ENCODE results near the gene ANO4.
A peak's percentile ranks its signal among the peaks of the same experiment; 100 is the strongest.

Gene ANO4

GRCh38 chr12:100794441-100795173, at the start of gene ANO4:
Gene ANO4, plus strand, starts transcription at chr12:100794776. Its CDS starts 107,010 bp downstream, at chr12:100901786.
- DNase-seq (ENCODE audit: low spot score): no peak

GRCh38 chr12:100745378-100746071, 49.1 kb upstream of the ANO4 start:
- no peak for DNase-seq (ENCODE audit: low spot score)

GRCh38 chr12:100752841-100753240, 41.7 kb upstream of the ANO4 start:
- peak; percentile 53 for DNase-seq (ENCODE audit: low spot score)

GRCh38 chr12:100753837-100754236, 40.7 kb upstream of the ANO4 start:
- DNase-seq (ENCODE audit: low spot score): peak; percentile 85

- DNase-seq (ENCODE audit: low spot score): peak; percentile 53
Observed at GRCh38 chr12:100755186-100755585, 39.4 kb upstream of the ANO4 start.

GRCh38 chr12:100758083-100758482, 36.5 kb upstream of the ANO4 start:
- no peak for DNase-seq (ENCODE audit: low spot score)

- DNase-seq (ENCODE audit: low spot score): no peak
Observed at GRCh38 chr12:100767371-100767770, 27.2 kb upstream of the ANO4 start.

GRCh38 chr12:100767950-100768349, 26.6 kb upstream of the ANO4 start:
- DNase-seq (ENCODE audit: low spot score): no peak

GRCh38 chr12:100778967-100779590, 15.5 kb upstream of the ANO4 start:
- no peak for DNase-seq (ENCODE audit: low spot score)

GRCh38 chr12:100789146-100789545, 5.4 kb upstream of the ANO4 start:
- DNase-seq (ENCODE audit: low spot score): peak; percentile 62

GRCh38 chr12:100789975-100790374, 4.6 kb upstream of the ANO4 start:
- no peak for DNase-seq (ENCODE audit: low spot score)

- DNase-seq (ENCODE audit: low spot score): no peak
Observed at GRCh38 chr12:100790552-100790951, 4.0 kb upstream of the ANO4 start.

- peak; percentile 30 for DNase-seq (ENCODE audit: low spot score)
Observed at GRCh38 chr12:100793182-100793581, 1.4 kb upstream of the ANO4 start.

GRCh38 chr12:100795174-100795799, 711 bp downstream of the ANO4 start:
- no peak for DNase-seq (ENCODE audit: low spot score)

- DNase-seq (ENCODE audit: low spot score): no peak
Observed at GRCh38 chr12:100795800-100796179, 1.2 kb downstream of the ANO4 start.

GRCh38 chr12:100796621-100797020, 2.0 kb downstream of the ANO4 start:
- no peak for DNase-seq (ENCODE audit: low spot score)

- DNase-seq (ENCODE audit: low spot score): no peak
Observed at GRCh38 chr12:100797246-100797645, 2.7 kb downstream of the ANO4 start.

- no peak for DNase-seq (ENCODE audit: low spot score)
Observed at GRCh38 chr12:100797786-100798185, 3.2 kb downstream of the ANO4 start.

GRCh38 chr12:100798286-100799160, 3.9 kb downstream of the ANO4 start:
- no peak for DNase-seq (ENCODE audit: low spot score)

GRCh38 chr12:100799770-100800169, 5.2 kb downstream of the ANO4 start:
- peak; percentile 3 for DNase-seq (ENCODE audit: low spot score)

GRCh38 chr12:100800723-100801122, 6.1 kb downstream of the ANO4 start:
- DNase-seq (ENCODE audit: low spot score): no peak

- DNase-seq (ENCODE audit: low spot score): no peak
Observed at GRCh38 chr12:100801320-100801719, 6.7 kb downstream of the ANO4 start.

All from kidney tubule cell (primary cell).